Limb (tissue), 2 donors: Measurements from ENCODE around the gene CLRN2.
A peak's percentile ranks its signal among the peaks of the same experiment; 100 is the strongest.
"Not testable (repeated sequence)": the region's sequence is repeated elsewhere in the genome, so short reads cannot be mapped to it uniquely, and the experiment has no call there.

Experiments
- DNase-seq, 2 donors: peaks; one replicate each; pipeline ENCODE4 v3.0.0-alpha.2; 2016; ENCODE audit errors: extremely low spot score in 2 of 2

The CLRN2 gene

GRCh38 chr4:17502756-17503155, 12.2 kb upstream of the CLRN2 start:
- no peak for DNase-seq

DNA sequence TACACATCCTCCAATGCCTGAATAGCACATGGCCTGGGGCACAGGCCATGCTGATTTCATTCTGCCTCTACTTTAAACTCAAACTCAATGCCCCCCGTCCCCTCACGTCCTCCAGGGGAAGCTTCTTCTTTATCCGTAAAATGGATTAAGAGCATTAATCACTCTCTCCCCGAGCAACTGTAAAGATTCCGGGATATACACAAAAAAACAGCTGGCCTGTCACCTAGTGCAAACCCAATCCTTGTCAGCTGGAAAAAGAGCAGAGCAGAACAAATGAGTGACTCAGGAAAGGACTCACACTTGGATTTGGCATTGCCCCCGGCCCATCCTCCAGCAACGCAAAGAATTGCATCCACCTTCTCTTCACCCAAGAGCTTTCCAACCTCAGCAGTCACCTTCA, 10.9 kb upstream of the CLRN2 start:
- DNase-seq, result no peak

GRCh38 chr4:17510582-17510981, 4.4 kb upstream of the CLRN2 start:
- no peak for DNase-seq

DNA sequence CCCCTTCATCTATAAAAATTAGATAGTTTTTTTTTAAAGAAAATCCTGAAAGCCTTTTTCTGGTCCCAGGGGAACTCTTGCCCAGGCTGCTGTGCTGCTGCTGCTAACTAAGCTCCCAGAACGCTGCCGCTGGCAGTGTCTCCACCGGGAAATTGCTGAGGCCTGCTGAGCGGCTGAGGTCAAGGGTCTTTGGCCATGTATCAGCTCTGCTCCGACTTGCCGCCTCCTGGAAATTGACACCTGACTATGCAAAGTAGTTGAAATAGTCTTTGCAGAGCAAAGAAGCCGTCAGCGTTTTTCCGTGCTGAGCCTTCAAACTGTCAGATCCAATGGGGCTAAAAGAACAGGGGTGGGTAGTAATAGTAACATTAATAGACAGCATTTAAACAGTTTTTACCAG, 3.9 kb upstream of the CLRN2 start:
- peak in 1 of 2 donors; percentile 11 for DNase-seq

DNA sequence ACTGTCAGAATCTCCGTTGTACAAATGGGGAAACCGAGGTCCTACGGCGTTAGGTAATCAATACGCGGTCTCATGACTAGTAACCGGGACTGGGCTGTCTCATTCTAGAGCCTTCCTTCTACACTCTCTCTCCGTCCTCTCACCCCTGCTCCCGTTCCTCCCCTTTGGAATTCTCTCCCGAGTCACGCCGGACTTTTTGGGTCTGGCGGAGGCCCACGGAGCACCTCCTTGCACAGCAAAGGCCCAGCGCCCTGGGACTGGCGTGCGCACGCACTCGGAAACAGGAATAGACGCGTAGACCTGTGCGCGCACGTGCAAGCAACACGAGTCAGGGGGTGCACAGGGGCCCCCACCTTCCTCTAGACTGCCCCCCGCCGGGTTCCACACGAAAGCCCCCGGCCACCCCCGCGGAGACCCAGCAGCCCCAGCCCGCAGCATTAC, 3.4 kb upstream of the CLRN2 start:
- DNase-seq, result peak; percentile 4 to 69

GRCh38 chr4:17511950-17512795, 2.8 kb upstream of the CLRN2 start, which contains the start of gene QDPR:
Gene QDPR, minus strand, starts transcription at chr4:17512090. Its CDS starts 36 bp downstream, at chr4:17512054.
- DNase-seq, result peak; percentile 67 to 84

DNA sequence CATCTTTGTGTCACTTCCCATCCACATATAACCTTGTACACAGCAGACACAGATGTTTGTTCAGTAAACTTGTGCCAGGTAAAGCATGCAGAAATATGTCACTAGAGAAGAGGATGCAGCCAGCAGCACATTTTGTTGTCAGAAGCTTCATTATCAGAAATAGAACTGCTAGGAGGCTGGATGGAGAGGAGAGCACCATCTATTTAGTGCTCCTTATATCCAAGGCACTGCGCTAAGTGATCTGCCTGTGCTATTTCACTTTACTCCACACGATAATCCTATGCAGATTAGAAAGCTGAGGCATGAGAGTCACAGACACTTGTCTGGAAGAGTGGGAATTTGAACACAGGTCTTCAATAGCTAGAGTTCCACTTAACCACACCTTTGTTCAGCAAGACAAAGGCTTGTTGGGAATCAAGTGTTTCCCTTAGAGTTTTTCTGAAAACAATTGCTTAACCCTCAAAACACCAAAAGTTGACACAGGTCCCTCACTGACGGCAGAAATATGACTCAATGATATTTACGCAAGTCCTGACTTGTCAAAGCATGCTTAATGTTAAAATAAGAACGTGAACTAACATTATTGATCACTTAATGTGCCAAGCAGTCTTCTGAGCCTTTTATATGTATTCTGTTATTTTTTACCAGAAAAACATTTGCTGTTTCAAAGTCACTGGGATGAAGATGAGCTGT, 1.8 kb upstream of the CLRN2 start:
- DNase-seq, result no peak

GRCh38 chr4:17515445-17516407, 761 bp downstream of the CLRN2 start:
- DNase-seq, result no peak

DNA sequence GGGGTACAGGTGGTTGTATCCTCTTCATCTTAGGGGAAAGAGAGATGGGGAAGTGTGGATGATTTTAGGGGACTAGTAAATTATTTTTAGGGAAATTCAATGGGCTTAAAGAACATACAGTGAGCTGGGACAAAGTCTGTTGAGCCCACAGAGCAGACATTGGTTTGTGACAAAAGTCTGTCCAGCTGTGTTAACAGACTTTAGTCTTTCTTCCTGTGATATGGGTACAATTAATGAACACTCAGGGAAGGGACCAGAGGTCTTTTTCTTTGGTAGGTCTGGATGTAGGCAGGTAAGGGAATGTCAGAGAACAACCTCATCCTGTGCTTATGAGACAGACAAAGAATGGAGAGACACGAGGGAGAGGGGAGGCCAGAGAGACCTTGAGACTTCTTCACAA, 2.0 kb downstream of the CLRN2 start:
- no peak for DNase-seq

DNA sequence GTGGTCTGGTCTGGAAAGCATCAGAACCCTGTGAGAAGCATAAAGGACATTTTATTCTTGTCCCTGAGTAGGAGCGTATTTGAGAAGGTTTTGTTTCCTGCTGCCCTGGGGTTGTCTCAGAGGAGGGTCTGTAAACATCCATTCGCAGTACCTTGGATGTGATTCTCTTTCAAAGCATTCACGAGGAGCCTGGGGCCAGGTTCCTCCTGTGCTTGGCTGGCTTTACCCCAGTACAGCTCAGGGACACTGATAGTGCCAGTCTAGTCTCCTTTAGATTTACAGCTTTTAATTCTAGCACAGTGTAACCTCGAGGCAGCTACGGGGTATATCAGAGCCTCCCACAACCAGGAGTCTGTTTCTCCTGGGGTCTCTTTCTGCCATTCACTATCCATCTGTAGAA, 2.7 kb downstream of the CLRN2 start:
- no peak for DNase-seq

- no peak for DNase-seq
These were observed 6.6 kb downstream of the CLRN2 start for GRCh38 chr4:17521595-17521994.

- no peak for DNase-seq
These were observed 8.7 kb downstream of the CLRN2 start for GRCh38 chr4:17523662-17524061.

GRCh38 chr4:17526695-17527477, 11.9 kb downstream of the CLRN2 start:
- DNase-seq, result no peak

DNA sequence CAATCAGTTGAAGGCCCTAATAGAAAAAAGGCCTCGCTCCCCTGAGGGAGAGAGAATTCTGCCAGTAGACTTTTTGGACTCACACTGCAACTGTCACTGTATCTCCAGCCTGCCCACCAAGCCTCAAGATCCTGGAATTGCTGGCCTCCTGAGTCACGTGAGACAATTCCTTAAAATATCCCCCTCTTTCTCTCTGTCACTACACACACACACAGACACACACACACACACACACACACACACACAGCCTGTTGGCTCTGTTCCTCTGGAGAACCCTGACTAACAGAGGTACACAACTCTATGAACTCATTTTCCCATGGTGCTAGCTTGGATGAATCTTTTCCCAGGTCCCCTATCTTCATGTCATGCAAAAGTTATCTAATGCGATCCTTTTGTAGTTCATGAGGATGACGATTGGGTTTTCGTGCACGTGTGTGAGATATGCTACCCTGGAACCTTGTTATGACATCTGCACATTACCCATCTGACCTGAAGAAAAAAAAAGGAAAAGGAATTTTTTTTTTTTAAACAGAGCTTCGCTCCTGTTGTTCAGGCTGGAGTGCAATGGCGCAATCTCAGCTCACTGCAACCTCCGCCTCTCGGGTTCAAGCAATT, 13.7 kb downstream of the CLRN2 start:
- no peak for DNase-seq

GRCh38 chr4:17531538-17532285, 16.7 kb downstream of the CLRN2 start:
- DNase-seq, result no peak

GRCh38 chr4:17534705-17535104, 19.7 kb downstream of the CLRN2 start:
- DNase-seq, result no peak

- no peak for DNase-seq
These were observed 20.3 kb downstream of the CLRN2 start for GRCh38 chr4:17535242-17535641.

- DNase-seq, result no peak
These were observed 20.9 kb downstream of the CLRN2 start for GRCh38 chr4:17535906-17536305.

DNA sequence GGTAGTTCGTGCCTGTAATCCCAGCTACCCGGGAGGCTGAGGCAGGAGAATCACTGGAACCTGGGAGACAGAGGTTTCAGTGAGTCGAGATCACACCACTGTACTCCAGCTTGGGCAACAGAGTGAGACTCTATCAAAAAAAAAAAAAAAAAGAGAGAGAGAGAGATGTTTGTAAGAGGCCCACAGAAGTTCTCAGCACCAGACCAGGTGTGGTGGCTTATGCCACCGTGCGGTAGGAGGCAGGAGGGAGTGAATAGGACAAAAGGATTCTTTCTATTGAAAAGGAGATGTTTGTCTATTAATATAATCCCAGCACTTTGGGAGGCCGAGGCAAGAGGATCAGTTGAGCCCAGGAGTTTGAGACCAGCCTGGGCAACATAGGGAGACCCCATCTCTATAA, 22.1 kb downstream of the CLRN2 start:
- DNase-seq, result not testable (repeated sequence)

- no peak for DNase-seq
These were observed 29.2 kb downstream of the CLRN2 start for GRCh38 chr4:17544205-17544604.
